Measurements from ENCODE around the gene AKNA.

AKNA gene

DNA sequence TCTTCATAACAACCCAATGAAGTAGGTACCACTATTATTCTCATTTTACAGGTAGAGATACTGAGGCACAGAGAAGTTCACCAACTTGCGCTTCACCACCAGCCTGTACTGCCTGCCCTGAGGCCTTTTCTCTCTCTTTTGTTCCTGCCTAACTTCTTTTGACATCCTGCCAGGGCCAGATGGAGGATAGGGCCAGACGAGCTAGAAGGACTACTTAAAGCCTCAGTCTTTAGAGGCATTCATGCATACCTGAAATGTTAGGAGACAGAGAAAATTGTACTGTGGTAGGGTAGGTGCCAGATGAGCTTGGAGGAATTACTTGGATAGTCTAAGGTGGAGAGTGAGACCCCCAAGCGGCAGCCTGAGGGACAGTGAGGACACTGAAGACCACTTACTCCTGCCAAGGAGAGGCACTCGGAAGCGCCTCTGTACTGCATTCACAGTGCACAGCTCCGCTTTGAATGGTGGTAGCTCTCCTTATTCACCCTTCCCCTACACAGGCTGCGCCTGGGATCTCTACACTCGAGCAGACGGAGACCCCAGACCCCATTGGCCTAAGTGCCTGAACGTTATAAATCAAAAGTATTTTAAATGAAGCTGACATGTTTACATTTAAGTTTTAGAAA is 71.1 kb downstream of the AKNA start:
- DNase-seq: no peak

GRCh38 chr9:114315723-114316363 is 71.9 kb downstream of the AKNA start:
- no peak for DNase-seq

DNA sequence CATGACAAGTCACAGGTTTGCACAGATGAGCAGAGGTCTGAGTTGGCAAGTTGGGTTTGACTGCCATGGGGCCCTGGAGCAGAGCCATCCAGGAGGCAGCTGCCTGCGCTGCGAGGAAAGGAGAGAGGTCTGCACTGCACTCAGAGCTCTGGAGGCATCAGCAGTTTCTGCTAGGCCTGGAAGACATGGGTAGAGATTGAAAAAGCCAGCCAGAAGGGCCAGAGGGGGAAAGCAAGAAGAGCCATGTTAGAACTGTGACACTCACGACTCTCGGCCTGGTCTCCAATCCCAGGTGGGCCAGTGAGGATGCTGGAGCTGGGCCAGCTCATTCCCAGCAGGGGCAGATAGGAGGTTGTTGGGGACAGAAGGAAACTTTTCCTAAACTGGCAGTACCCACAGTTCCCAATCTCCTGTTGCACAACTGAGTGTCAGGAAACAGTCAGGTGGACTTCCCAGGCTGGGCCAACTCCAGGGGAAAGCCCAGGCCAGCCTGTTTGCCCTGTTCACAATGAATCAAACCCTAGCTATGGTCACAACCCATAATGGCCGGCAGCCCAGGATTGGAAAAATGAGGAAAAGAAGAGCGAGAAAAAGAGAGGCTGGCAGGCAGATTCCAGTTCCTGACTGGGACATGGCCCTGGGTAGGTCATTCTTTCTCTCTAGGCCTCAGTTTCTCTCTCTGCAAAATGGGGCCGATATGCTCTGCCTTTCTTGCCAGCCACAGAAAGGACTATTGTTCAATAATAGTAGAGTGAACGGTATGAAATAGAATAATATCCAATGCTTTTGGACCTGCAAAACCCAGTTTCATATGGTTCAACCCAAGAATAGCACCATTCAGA is 72.7 kb downstream of the AKNA start:
- DNase-seq: no peak

DNA sequence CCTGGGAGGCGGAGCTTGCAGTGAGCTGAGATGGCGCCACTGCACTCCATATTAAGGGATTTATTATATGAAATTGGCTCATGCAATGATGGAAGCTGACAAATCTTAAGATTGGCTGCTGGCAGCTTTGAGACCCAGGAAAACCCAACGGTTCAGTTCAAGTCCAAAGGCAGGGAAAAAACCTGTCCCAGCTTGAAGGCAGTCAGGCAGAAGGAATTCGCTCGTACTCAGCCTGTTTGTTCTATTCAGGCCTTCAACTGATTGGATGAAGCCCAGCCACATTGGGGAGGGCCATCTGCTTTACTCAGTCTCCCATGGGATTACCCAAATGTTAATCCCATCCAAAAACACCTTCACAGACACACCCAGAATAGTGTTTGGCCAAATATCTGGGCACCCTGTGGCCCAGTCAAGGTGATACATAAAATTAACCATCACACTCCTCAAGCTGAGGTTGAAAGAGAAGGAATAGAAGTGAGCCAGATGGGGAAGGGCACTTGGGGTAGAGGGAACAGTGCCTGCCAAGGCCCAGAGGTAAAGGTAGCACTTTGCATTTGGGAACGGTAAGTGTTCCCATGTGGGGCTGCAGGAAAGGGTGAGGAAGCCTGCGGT is 73.4 kb downstream of the AKNA start:
- DNase-seq: no peak

DNA sequence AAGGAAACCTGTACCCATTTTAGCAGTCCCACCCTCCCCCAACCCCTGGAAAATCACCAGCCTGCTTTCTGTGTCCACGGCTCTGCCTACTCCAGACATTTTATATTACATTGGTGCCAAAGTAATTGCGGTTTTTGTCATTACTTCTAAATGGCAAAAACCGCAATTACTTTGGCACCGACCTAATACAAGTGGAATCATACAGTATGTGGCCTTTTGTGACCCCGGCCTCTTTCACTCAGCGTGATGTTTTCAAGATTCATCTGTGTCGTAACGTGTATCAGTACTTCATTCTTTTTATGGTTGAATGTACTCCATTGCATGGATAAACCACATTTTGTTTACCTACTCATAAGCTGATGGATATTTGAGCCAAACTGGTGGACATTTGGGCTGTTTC is 74.6 kb downstream of the AKNA start:
- no peak for DNase-seq

DNA sequence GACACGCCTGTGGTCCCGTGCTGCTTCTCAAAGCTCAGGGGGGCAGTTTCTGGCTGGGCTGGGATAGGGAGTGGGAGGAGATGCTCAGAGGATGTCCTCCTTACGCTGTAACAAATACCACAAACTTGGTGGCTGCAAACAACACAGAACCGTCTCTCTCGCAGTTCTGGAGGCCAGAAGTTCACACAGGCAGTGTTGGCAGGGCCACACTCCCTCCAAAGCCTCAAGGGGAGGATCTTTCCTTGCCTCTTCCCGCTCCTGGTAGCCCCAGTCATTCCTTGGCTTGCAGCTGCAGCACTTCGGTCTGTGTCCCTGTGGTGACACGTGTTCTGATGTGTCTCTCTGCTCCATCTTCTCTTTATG is 75.3 kb downstream of the AKNA start:
- DNase-seq: no peak

DNA sequence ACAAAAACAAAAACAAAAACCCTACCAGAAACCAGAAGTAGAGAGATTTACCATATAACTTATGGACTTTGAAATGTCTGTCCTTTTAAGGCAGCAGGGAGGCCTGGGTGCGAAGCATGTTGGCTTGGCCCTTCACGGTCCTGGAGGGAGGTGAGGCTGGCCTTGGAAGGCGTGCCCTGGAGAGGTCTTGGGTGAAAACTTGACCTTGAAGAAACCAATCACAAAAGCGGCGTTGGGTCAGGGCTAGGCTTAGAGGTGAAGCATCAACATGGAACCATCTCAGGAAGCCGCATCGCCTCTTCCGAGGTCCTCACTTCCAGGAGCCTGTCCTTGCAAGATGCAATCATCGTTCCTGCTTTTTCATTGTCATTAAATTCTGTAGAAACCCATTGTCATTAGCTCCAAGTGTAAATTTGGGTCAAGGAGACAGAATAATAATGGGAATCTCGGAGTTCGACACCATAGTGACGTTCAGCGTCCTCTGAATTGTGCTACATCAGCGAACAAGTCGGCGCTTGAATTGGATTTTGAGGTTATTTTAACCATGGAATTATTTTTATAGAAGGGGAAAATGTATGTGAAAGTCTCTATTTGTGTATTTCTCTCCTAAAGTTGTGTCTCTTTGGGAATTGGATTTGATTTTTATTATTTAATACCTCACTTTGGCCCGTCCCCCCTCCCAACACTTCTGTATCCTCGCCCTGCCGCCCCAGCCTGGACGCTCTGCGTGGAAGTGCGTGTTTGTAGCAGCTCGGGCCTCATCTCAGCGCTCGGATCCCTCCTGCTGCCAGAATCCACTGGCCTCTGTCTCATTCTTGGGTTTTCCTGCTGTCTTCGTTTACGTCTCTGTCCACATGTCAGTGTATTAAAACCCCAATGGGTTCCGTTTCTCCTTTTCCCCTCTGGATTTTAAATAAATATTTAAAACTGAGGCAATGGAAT is 75.9 kb downstream of the AKNA start:
- DNase-seq: no peak

GRCh38 chr9:114310471-114311450 is 77.0 kb downstream of the AKNA start:
- no peak for DNase-seq

GRCh38 chr9:114309096-114309495 is 78.7 kb downstream of the AKNA start:
- no peak for DNase-seq

DNA sequence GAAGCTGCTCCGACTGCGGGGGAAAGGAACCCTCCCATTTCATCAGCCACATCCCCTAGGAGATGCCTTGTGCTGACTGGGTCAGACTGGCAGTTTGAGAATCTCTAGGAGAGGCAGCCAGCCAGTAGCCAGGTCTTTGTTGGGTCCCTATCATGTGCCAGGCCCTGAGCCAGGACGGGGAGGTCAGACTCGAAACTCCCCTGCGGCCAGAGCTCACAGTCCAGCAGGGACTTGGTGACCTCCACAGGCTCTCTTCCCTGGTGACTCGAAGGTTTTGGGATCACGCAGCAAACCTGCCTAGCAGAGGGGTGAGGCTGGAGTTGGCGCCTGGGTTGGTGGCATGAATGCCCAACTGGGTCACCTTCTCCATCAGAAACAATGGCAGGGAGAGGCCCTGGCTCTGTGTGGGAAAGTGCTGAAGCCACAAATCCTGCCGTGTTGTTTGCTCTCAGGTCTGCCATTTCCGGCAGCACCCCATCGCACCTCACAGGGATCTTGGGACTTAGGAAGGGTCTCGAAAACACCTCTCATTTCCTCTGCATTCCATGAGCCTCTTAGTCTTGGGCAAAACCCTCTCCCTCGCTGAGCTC is 79.3 kb downstream of the AKNA start:
- no peak for DNase-seq

- DNase-seq: no peak
Measured at GRCh38 chr9:114307899-114308267, 79.9 kb downstream of the AKNA start.

DNA sequence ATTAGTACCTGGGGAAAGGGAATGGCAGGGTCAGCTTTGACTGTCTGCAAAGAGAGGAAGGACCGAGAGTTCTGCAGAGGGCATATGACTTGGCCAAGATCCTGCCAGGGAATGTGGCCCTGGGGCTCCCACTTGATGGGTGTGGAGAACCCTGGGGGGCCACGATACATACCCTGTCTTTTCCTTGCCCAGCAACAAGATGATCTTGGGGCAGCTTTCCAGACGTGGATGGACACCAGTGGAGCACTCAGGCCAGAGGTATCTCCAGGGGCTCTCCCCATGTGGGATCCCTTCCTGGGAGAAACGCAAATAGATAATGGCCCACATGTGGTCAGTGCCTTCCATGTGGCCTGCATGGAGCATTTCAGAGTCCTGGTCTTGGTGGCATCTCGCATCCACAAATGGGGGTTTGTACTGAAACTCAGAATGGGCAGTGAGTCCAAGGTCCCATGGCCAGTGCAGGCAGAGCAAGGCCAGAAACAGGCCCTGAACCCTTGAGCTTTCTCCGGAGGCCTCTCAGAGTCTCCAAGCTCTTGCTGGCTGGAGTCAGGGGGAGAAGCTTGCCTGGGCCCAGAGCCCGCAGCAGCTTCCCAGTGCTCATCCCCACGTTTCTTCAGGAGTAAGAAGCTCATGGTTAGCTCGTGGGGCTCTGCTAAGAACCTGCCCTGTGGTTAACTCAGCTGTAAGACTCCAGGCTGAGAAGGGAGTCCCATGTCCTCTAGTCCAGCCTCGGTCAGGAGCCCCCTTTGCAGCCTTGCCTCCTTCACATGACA is 83.2 kb downstream of the AKNA start:
- DNase-seq: no peak

- DNase-seq: no peak
Measured at GRCh38 chr9:114303977-114304376, 83.8 kb downstream of the AKNA start.

DNA sequence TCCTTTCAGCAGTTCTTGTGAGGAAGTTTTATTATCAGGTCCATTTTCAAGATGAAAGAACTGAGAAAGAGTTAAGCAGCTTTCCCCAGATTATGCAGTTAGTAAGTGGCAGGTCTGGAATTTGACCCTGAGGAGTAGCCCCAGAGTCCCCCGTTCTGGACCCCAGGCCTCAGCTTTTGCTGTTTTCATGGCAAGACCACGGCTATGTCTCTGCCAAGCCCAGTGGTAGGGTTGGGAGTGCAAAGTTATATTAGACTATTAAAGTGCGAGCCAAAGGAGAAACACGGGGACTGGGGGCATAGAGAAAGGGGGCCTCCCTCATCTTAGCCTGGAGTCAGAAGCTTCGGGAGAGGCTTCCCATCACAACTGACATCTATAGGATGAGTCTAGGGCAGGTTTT is 84.2 kb downstream of the AKNA start:
- no peak for DNase-seq

DNA sequence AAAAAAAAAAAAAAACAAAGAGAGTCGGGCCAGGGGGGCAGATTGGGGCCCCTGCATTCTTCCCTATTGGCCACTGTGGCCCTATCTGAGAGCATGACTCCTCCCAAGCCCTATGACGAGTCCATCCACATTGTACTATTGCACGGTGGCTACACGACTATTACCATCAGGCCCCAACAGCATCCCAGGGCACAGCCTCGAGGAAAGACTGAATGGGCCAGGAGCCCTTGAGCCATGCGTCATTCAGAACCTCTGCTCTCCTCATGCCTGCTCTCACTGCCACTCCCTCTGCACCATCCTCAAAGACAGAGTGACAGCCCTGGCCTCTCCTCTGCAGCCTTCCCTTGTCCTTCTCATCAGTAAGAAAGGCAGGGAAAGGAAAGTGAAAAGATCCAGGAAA is 85.1 kb downstream of the AKNA start:
- no peak for DNase-seq

- no peak for DNase-seq
Measured at GRCh38 chr9:114301798-114302565, 85.8 kb downstream of the AKNA start.

- DNase-seq: no peak
Measured at GRCh38 chr9:114300846-114301797, 86.7 kb downstream of the AKNA start.

All from stimulated activated naive CD4-positive, alpha-beta T cell (primary cell).